NCI-H748 (cell line): ENCODE data around the gene WT1.
A peak's percentile ranks its signal among the peaks of the same experiment; 100 is the strongest.
"Not testable (repeated sequence)": the region's sequence is repeated elsewhere in the genome, so short reads cannot be mapped to it uniquely, and the experiment has no call there.

Experiments used
- DNase-seq: peaks from one replicate; lab custom pipeline; 2025; ENCODE audit not compliant: unreplicated experiment; lab: John Stamatoyannopoulos, UW

WT1 gene

GRCh38 chr11:32435511-32435941 is at the start of gene WT1:
TSS of gene WT1 (minus strand) at chr11:32435539.
- peak; percentile 37 for DNase-seq

- DNase-seq: no peak
Observed at GRCh38 chr11:32479291-32479690, 44.0 kb upstream of the WT1 start.

- no peak for DNase-seq
Observed at GRCh38 chr11:32478277-32478731, 43.0 kb upstream of the WT1 start.

DNA sequence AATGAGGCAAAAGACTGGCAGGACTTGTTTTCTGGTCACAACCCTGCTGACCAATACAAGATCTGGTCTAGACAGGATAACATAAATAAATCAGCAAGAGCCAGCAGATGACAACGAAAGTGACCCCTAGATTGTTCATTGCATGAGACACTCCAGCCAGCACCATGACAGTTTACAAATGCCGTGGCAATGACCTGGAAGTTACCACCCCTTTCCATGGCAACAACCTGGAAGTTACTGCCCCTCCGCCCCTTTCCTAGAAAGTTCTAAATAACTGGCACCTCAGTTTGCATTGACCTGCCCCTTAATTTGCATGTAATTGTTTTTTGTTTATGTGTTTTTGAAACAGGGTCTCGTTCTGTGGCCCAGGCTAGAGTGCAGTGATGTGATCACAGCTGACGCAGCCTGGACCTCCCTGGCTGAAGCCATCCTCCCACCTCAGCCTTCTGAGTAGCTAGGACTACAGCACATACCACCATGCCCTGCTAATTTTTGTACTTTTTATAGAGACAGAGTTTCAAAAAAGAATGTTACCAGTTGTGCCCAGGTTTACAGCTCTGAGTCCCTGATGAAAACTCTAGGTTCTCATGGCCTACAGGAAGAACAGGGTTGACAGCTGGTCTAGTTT is 38.1 kb upstream of the WT1 start:
- no peak for DNase-seq

DNA sequence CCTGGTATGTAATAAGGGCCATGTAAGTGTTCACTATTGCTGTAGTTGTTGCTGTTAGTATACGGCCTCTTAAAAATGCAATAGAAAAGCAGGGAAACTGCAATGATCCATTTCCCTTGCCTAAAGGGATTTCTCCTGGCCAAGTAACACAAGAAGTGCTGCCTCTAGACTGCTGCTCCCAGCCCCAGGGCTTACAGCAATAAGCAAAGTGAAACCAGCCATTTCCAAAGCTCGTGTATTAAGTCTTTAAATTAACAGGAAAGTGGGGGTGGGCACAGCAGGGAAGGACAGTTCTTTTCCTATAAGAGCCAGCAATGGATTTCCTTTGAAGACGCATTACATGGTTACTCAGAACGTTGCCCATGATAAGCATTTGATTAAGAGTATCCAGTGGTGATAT is 36.9 kb upstream of the WT1 start:
- no peak for DNase-seq

DNA sequence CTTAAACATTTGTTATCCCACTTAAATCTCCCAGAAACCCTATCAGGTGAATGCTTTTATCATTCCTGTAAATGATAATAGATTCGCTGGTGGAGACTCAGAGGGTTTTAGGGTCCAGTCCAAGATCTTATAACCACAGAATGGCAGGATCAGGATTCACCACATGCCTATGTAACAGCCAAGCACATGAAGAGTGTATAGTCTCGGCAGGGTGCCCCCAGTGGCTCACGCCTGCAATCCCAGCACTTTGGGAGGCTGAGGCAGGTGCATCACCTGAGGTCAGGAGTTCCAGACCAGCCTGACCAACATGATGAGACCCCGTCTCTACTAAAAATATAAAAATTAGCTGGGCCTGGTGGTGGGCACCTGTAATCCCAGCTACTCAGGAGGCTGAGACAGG is 36.2 kb upstream of the WT1 start:
- DNase-seq: not testable (repeated sequence)

DNA sequence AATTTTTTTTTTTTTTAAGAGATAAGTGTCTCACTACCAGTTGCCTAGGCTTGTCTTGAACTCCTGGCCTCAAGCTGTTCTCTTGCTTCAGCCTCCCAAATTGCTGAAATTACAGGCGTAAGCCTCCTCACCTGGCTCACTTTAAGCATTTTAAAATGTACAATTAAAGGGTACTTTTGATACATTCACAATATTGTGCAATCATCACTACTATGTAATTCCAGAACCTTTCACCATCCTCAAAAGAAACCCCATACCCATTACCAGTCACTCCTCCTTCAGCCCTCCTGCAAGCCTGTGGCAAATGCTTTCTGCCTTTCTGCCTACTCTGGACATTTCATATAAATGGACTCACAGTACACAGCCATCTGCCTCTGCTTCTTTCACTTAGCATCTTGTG is 34.5 kb upstream of the WT1 start:
- DNase-seq: no peak

- DNase-seq: no peak
Observed at GRCh38 chr11:32466279-32466915, 31.1 kb upstream of the WT1 start.

- no peak for DNase-seq
Observed at GRCh38 chr11:32464078-32464477, 28.7 kb upstream of the WT1 start.

- no peak for DNase-seq
Observed at GRCh38 chr11:32462011-32462690, 26.8 kb upstream of the WT1 start.

DNA sequence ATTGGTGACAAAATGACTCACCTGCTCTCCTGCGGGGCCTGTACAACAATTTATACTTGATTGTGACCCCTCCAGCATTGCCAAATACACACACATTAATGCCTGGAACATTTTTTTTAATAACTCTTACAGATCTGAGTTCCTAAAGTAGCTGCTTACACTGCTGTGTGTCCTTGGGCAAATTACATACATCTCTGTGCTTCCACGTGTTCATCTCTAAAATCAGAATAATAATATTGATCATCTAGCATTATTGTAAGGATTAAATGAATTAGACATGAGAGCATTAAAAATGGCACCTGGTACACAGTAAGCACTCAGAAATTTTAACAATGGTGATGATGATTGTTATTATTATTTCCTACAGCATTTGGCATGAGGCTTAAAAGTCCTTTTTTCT is 21.5 kb upstream of the WT1 start:
- no peak for DNase-seq

DNA sequence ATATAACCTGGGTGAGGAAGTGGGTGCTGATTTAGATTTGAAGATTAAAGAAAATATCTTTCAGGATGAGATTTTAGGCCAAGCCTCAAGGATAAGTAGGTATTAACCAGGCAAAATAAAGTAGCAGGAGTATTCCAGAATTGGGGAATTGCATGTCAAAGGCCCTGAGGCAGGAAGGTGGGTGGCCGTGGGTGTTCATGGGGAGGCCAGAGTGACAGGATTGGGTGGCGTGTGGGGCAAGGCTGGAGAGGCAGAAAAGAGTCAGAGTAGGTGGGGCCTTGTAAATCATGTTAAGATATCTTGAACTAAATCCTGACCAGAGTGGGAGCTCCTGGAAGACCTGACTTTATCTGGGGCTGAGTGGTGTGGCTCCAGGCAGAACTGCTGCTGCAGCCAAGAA is 19.7 kb upstream of the WT1 start:
- DNase-seq: no peak

DNA sequence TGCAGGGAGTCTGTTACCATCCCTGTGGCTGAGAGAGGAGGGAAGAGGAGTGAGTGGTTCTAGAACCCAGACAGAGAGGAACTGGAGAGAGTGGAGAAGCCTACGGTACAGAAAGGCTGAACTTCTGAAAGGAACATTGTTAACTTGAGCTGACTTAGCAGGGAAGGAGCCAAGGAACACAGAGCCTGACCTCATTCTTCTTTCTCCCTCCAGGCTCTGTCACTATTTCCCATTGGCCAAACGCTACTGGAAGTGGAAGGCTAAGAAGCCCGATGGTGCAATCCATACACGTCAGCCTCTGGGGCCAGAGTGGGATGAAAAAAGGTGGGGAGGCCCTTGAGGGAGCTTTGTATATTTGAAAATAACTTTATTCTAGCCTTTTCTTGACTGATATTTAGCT is 16.5 kb upstream of the WT1 start:
- DNase-seq: no peak

GRCh38 chr11:32450372-32450771 is 15.0 kb upstream of the WT1 start:
- no peak for DNase-seq

- peak; percentile 31 for DNase-seq
Observed at GRCh38 chr11:32448232-32448631, 12.9 kb upstream of the WT1 start.

- DNase-seq: no peak
Observed at GRCh38 chr11:32447252-32447651, 11.9 kb upstream of the WT1 start.

DNA sequence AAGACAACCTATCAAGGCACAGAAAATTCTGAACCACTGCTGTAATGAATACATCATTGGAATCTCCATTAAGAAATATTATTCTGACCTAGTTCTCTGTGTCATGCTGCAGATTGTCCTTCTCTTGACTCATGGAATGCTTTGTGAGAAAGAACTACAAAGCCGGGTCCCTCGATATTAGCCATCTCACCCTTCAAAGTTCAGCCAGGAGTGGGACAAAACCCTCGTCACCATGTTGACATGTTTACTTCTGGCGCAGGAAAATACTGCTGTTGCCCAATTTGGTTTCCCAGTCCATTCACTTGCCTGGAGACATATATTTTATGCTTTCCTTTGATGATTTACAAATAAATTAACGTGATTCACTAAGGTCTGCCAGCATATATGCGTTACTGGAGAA is 10.9 kb upstream of the WT1 start:
- no peak for DNase-seq

- DNase-seq: no peak
Observed at GRCh38 chr11:32444186-32444585, 8.8 kb upstream of the WT1 start.

DNA sequence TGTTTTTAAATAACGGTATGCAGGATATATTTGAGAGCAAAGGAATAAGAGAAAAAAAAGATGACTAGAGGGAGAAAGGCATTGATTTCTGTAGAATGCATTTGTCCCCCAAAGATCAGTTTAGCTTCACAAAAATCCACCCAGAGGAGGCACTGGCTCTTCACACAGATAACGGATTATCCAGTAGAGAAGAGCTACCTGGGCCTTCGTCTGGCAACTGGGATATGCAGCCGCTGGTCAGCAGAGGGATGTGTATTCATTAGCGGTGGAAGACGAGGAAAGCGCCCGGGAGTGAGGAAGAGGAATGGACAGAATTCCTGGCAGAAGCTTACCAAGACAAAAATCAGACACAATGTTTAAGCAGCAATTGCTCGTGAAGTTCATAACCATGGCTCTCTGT is 5.6 kb upstream of the WT1 start:
- DNase-seq: no peak

- no peak for DNase-seq
Observed at GRCh38 chr11:32440312-32440908, 5.1 kb upstream of the WT1 start.

GRCh38 chr11:32439501-32440210 is 4.3 kb upstream of the WT1 start:
- DNase-seq: no peak
